Keratinocyte (primary cell): ENCODE measurements around the gene SDS. TPM values are rescaled to one million over a fixed set of nuclear protein-coding genes. Genes with fewer than 3 reads are reported as not detected.

Experiments used
- DNase-seq: peaks from one replicate; pipeline ENCODE4 v3.0.0-alpha.2; 2011; ENCODE audit warnings: low read depth, missing footprints, low spot score
- FAIRE-seq: peaks from 2 replicates; lab custom pipeline; 2011; peaks lifted over from hg19 to GRCh38; lab: Jason Lieb, UNC
- H2AFZ ChIP-seq: 2 replicates; pipeline ENCODE4 v1.6.0; 2012; ENCODE audit warnings: low read length, control low read depth, inconsistent platforms; ENCODE audit not compliant: control insufficient read depth
- H3K27ac ChIP-seq: 2 replicates; pipeline ENCODE4 v1.5.1; 2011; ENCODE audit warnings: low read length; ENCODE audit not compliant: control insufficient read depth, insufficient read depth
- H3K27me3 ChIP-seq: 3 replicates; pipeline ENCODE4 v1.6.0; 2011; ENCODE audit warnings: low read length; ENCODE audit not compliant: control insufficient read depth, insufficient read depth; ENCODE audit errors: extremely low read depth
- H3K36me3 ChIP-seq, 2 experiments: 2 replicates in 1 of 2; 3 replicates in 1 of 2; pipeline ENCODE4 v1.5.1; 2011; ENCODE audit warnings: low read length in 2 of 2, mild to moderate bottlenecking in 1 of 2; ENCODE audit not compliant: control insufficient read depth in 2 of 2, insufficient read depth in 2 of 2; ENCODE audit errors: extremely low read depth in 1 of 2
- H3K4me1 ChIP-seq: 3 replicates; pipeline ENCODE4 v1.5.1; 2011; ENCODE audit warnings: low read length; ENCODE audit not compliant: control insufficient read depth, insufficient read depth; ENCODE audit errors: extremely low read depth
- H3K4me2 ChIP-seq: 3 replicates; pipeline ENCODE4 v1.6.0; 2011; ENCODE audit warnings: low read depth, low read length; ENCODE audit not compliant: control insufficient read depth, insufficient read depth; ENCODE audit errors: extremely low read depth
- H3K4me3 ChIP-seq, 3 experiments: fragments of 200-600 bp in 1 of 3; sonication (generic) in 1 of 3; 2 replicates in 2 of 3; 3 replicates in 1 of 3; pipeline ENCODE4 v1.5.1; 2011 to 2016; ENCODE audit warnings: low read length in 3 of 3, mild to moderate bottlenecking in 3 of 3, control low read depth in 2 of 3, inconsistent platforms in 1 of 3, low read depth in 1 of 3, mixed read lengths in 1 of 3, mixed run types in 1 of 3, moderate library complexity in 1 of 3; ENCODE audit not compliant: control insufficient read depth in 2 of 3, insufficient read depth in 2 of 3; ENCODE audit errors: extremely low read depth in 1 of 3
- H3K79me2 ChIP-seq: 2 replicates; pipeline ENCODE4 v1.6.0; 2012; ENCODE audit warnings: low read length; ENCODE audit not compliant: control insufficient read depth, insufficient read depth
- H3K9ac ChIP-seq: 3 replicates; pipeline ENCODE4 v1.6.0; 2011; ENCODE audit warnings: low read length; ENCODE audit not compliant: control insufficient read depth, insufficient read depth; ENCODE audit errors: extremely low read depth
- H3K9me1 ChIP-seq: 3 replicates; pipeline ENCODE4 v1.6.0; 2011; ENCODE audit warnings: low read length; ENCODE audit not compliant: control insufficient read depth, insufficient read depth; ENCODE audit errors: extremely low read depth
- H3K9me3 ChIP-seq: 2 replicates; pipeline ENCODE4 v1.5.1; 2012; ENCODE audit warnings: low read depth, low read length; ENCODE audit not compliant: control insufficient read depth
- H4K20me1 ChIP-seq: 3 replicates; pipeline ENCODE4 v1.6.0; 2011; ENCODE audit warnings: low read length; ENCODE audit not compliant: control insufficient read depth, insufficient read depth; ENCODE audit errors: extremely low read depth
- CTCF ChIP-seq, 3 experiments: IDR thresholded peaks in 1 of 3; conservative IDR thresholded peaks in 1 of 3; optimal IDR thresholded peaks in 1 of 3; 2 replicates in 2 of 3; 3 replicates in 1 of 3; pipeline versions ENCODE3 to v1.5.1; 2011; ENCODE audit warnings: low read length in 3 of 3, mild to moderate bottlenecking in 3 of 3, moderate library complexity in 2 of 3, control low read depth in 1 of 3, inconsistent platforms in 1 of 3; ENCODE audit not compliant: insufficient read depth in 2 of 3; ENCODE audit errors: extremely low read depth in 1 of 3
- EZH2 ChIP-seq: IDR thresholded peaks from one replicate; pipeline ENCODE4 v1.6.1; 2012; ENCODE audit warnings: inconsistent platforms, mild to moderate bottlenecking, low read length, moderate library complexity
- dilution Hi-C: fragments of 300-500 bp; cut with MboI; formaldehyde crosslinking; loops from one replicate; pipeline ENCODE4 v1.7.0; 2020; ENCODE audit warnings: low sequenced_read_pairs; ENCODE audit not compliant: extremely low pct_ligation_motif_present
- polyA plus RNA-seq, 5 experiments: library from polyadenylated mRNA; depleted of rRNA in 3 of 5; stranded (reverse) in 3 of 5; stranded (forward) in 1 of 5; unstranded in 1 of 5; fragments of >200 nt; gene quantifications; 1 replicate in 1 of 5; 2 replicates in 3 of 5; 3 replicates in 1 of 5; pipeline versions ENCODE4 v1.2.1 to v1.2.3, GENCODE V29; 2011 to 2012; ENCODE audit warnings: missing spikeins in 2 of 5, low read depth in 1 of 5, low replicate concordance in 1 of 5

SDS gene
- polyA plus RNA-seq, 1 donor (not counting 4 experiments of a cell fraction or from before 2014, with no cell fraction given): not detected

- no peak overlapping the region for H3K4me3 ChIP-seq
- H2AFZ ChIP-seq: no peak overlapping the region
- no peaks in the 10 kb centered on the region for H3K27me3 ChIP-seq
- no peaks in the 10 kb centered on the region for H3K4me1 ChIP-seq
- no peaks in the 10 kb centered on the region for H3K9me1 ChIP-seq
- FAIRE-seq (no peak), DNase-seq (no peak)
- no peak for TF ChIP-seq EZH2
- no peak for TF ChIP-seq CTCF (optimal IDR thresholded peaks at IDR 0.05 in 1 of 3, IDR thresholded peaks at IDR 0.05 in 1 of 3, conservative IDR thresholded peaks at IDR 0.05 in 1 of 3; ENCODE audit: extremely low read depth in 1 of 3, insufficient read depth in 2 of 3, low read length in 3 of 3)
- no peak overlapping the region for H3K27ac ChIP-seq
- H3K4me2 ChIP-seq: no peak overlapping the region
- H3K9me3 ChIP-seq: no peaks in the 10 kb centered on the region
- H4K20me1 ChIP-seq: no peaks in the 10 kb centered on the region
- no peaks in the 10 kb centered on the region for H3K79me2 ChIP-seq
- H3K36me3 ChIP-seq: peaks cover 0 to 1% of the 10 kb centered on the region in 2 experiments
- dilution Hi-C loops: no loop called here
- H3K9ac ChIP-seq: no peak overlapping the region
These were observed 8.6 kb downstream of the SDS start for GRCh38 chr12:113395119-113395518.

GRCh38 chr12:113393749-113394148 lies 9.9 kb downstream of the SDS start:
- DNase-seq: no peak
- Histone ChIP-seq H3K9me3 (no peaks in the 10 kb centered on the region), H3K79me2 (no peaks in the 10 kb centered on the region), H3K4me1 (no peaks in the 10 kb centered on the region), H3K27me3 (no peaks in the 10 kb centered on the region), H2AFZ (no peak overlapping the region), H3K9me1 (no peaks in the 10 kb centered on the region), H3K4me2 (no peak overlapping the region), H4K20me1 (no peaks in the 10 kb centered on the region), H3K36me3 (peaks cover 0 to 8% of the 10 kb centered on the region in 2 experiments), H3K9ac (no peak overlapping the region), H3K4me3 (no peak overlapping the region), H3K27ac (no peak overlapping the region)
- no peak for TF ChIP-seq CTCF (optimal IDR thresholded peaks at IDR 0.05 in 1 of 3, IDR thresholded peaks at IDR 0.05 in 1 of 3, conservative IDR thresholded peaks at IDR 0.05 in 1 of 3; ENCODE audit: extremely low read depth in 1 of 3, insufficient read depth in 2 of 3, low read length in 3 of 3)
- TF ChIP-seq EZH2: no peak
- FAIRE-seq: no peak
- dilution Hi-C loops: no loop called here
